Neural progenitor cell (in vitro differentiated cells): ENCODE data around the gene TAS2R16.

ENCODE experiments used
- EZH2 ChIP-seq: fragments of 200-600 bp; sonication (generic); IDR thresholded peaks from 2 replicates; pipeline ENCODE4 v1.6.1; 2017; ENCODE audit warnings: antibody characterized with exemption, mild to moderate bottlenecking, moderate library complexity
- TF ChIP-seq, protein P1 (sequence below): fragments of 200-600 bp; sonication (generic); IDR thresholded peaks from 2 replicates; pipeline ENCODE4 v1.5.1; 2017; ENCODE audit warnings: antibody characterized with exemption, mild to moderate bottlenecking

DNA sequence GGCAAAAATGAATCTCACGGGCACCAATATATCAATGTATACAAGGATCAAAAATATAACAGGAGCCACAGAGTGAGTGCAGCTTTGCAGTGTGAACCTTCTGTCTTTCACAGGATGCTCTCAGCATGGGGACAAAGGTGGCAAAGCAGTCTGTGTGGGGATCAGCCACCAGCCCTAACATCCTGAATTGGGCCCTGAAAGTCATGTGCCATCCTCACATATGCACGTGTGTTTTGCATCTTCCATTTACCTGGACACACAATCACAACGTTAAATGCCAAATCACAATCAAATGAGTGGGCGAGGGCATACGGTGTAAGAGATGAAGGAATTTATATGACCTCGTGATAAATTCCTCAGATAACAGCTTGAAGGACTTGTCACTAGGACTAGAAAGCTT is 6.5 kb downstream of the TAS2R16 start:
- TF ChIP-seq, protein P1, sequence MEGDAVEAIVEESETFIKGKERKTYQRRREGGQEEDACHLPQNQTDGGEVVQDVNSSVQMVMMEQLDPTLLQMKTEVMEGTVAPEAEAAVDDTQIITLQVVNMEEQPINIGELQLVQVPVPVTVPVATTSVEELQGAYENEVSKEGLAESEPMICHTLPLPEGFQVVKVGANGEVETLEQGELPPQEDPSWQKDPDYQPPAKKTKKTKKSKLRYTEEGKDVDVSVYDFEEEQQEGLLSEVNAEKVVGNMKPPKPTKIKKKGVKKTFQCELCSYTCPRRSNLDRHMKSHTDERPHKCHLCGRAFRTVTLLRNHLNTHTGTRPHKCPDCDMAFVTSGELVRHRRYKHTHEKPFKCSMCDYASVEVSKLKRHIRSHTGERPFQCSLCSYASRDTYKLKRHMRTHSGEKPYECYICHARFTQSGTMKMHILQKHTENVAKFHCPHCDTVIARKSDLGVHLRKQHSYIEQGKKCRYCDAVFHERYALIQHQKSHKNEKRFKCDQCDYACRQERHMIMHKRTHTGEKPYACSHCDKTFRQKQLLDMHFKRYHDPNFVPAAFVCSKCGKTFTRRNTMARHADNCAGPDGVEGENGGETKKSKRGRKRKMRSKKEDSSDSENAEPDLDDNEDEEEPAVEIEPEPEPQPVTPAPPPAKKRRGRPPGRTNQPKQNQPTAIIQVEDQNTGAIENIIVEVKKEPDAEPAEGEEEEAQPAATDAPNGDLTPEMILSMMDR = no peak
- TF ChIP-seq EZH2 = no peak
